K562 (cell line): ENCODE measurements around the gene CNNM4. TPM values are rescaled to one million over a fixed set of nuclear protein-coding genes. Genes with fewer than 3 reads are reported as not detected.

ENCODE experiments used
- FOXM1 ChIP-seq, 2 experiments: fragments of 450-650 bp in 1 of 2; sonication (generic) in 1 of 2; formaldehyde crosslinking in 1 of 2; IDR thresholded peaks; 2 replicates each; pipeline versions ENCODE4 v1.6.1 to v1.9.0; 2017 to 2022; ENCODE audit warnings: low read depth in 2 of 2, mild to moderate bottlenecking in 2 of 2, missing genetic modification reagents in 1 of 2, moderate library complexity in 1 of 2
- NEUROD1 ChIP-seq: fragments of 150-350 bp; IDR thresholded peaks from 2 replicates; pipeline ENCODE4 v1.6.1; 2014; ENCODE audit warnings: borderline replicate concordance, low read length, low read depth; ENCODE audit not compliant: partially characterized antibody
- NFIC ChIP-seq: fragments of 450-650 bp; IDR thresholded peaks from 2 replicates; pipeline ENCODE4 v1.6.1; 2017; ENCODE audit warnings: mild to moderate bottlenecking, inconsistent platforms
- NR2C2 ChIP-seq, 2 experiments: fragments of 200-800 bp in 1 of 2; sonication (Bioruptor generic) in 1 of 2; sonication (generic) in 1 of 2; formaldehyde crosslinking in 1 of 2; IDR thresholded peaks; 2 replicates each; pipeline versions ENCODE4 v1.6.1 to v1.8.0; 2016 to 2022; ENCODE audit warnings: mild to moderate bottlenecking in 1 of 2, missing compliant biosample characterization in 1 of 2, missing genetic modification characterization in 1 of 2, missing genetic modification reagents in 1 of 2
- POLR2H ChIP-seq: IDR thresholded peaks from 2 replicates; pipeline ENCODE4 v1.6.1; 2016; ENCODE audit warnings: missing genetic modification characterization, low read depth, mild to moderate bottlenecking, control low read depth, missing compliant biosample characterization, moderate library complexity
- PPARD ChIP-seq: fragments of 250-450 bp; sonication (Bioruptor Pico); IDR thresholded peaks from 2 replicates; pipeline ENCODE4 v1.8.0; 2022; ENCODE audit warnings: inconsistent platforms, mild to moderate bottlenecking, moderate library complexity
- SIRT6 ChIP-seq: IDR thresholded peaks from one replicate; pipeline ENCODE4 v1.6.1; 2012; ENCODE audit warnings: low read depth, mild to moderate bottlenecking, control low read depth, inconsistent platforms, low read length, moderate library complexity
- SLC30A9 ChIP-seq: fragments of 250-450 bp; sonication (Bioruptor Pico); IDR thresholded peaks from 2 replicates; pipeline ENCODE4 v1.8.0; 2022; ENCODE audit warnings: mild to moderate bottlenecking, moderate library complexity
- SP1 ChIP-seq: sonication (generic); formaldehyde crosslinking; IDR thresholded peaks from 2 replicates; pipeline ENCODE4 v1.8.1; 2022; ENCODE audit warnings: mild to moderate bottlenecking, missing genetic modification reagents
- SREBF1 ChIP-seq: fragments of 150-350 bp; IDR thresholded peaks from 2 replicates; pipeline ENCODE4 v1.6.1; 2014; ENCODE audit warnings: antibody characterized with exemption, low read depth, low read length, borderline replicate concordance
- SRSF3 ChIP-seq: fragments of 200-400 bp; formaldehyde crosslinking; IDR thresholded peaks from 2 replicates; pipeline ENCODE4 v1.6.1; 2016; ENCODE audit warnings: mild to moderate bottlenecking, low read length, moderate library complexity; ENCODE audit not compliant: insufficient read depth
- THRAP3 ChIP-seq: fragments of 450-650 bp; IDR thresholded peaks from 2 replicates; pipeline ENCODE4 v1.6.1; 2016; ENCODE audit warnings: mild to moderate bottlenecking, inconsistent platforms, borderline replicate concordance
- ZBED1 ChIP-seq: IDR thresholded peaks from 2 replicates; pipeline ENCODE4 v1.6.1; 2014
- ZNF384 ChIP-seq: IDR thresholded peaks from 2 replicates; pipeline ENCODE4 v1.6.1; 2012; ENCODE audit warnings: low read depth, low read length, improper control_type of control experiment
- ZNF589 ChIP-seq: fragments of 200-800 bp; sonication (Bioruptor generic); IDR thresholded peaks from 2 replicates; pipeline ENCODE4 v1.6.1; 2016; ENCODE audit warnings: low read depth, missing genetic modification characterization, missing compliant biosample characterization
- polyA plus RNA-seq, 8 experiments: library from polyadenylated mRNA; depleted of rRNA in 4 of 8; stranded (reverse) in 5 of 8; unstranded in 3 of 8; fragments of >200 nt; fragmentation: Nextera tagmentation in 2 of 8; fragmentation: Illumina TruSeq in 1 of 8; extraction: Ambion mirVana in 2 of 8; extraction: Trizol in 1 of 8; gene quantifications; 2 replicates each; pipeline versions ENCODE4 v1.2.1 to v1.2.3, GENCODE V29; 2011 to 2014; ENCODE audit warnings: inconsistent platforms in 1 of 8, missing spikeins in 1 of 8
- total RNA-seq, 7 experiments: library from RNA; depleted of rRNA in 6 of 7; stranded (reverse); fragments of >200 nt in 6 of 7; fragmentation: Illumina TruSeq in 2 of 7; extraction: Trizol in 2 of 7; gene quantifications; 2 replicates each; pipeline versions ENCODE4 v1.2.1 to v1.2.3, GENCODE V29; 2011 to 2021; ENCODE audit warnings: low replicate concordance in 1 of 7
- TF ChIP-seq, protein P1 (sequence below): sonication (generic); formaldehyde crosslinking; IDR thresholded peaks from 2 replicates; pipeline ENCODE4 v1.9.0; 2022; ENCODE audit warnings: mild to moderate bottlenecking, missing genetic modification reagents
- TF ChIP-seq, protein P2 (sequence below): sonication (generic); formaldehyde crosslinking; IDR thresholded peaks from 2 replicates; pipeline ENCODE4 v1.8.1; 2023; ENCODE audit warnings: missing genetic modification reagents, mild to moderate bottlenecking, borderline replicate concordance
- TF ChIP-seq, protein P3 (sequence below): fragments of 450-650 bp; formaldehyde crosslinking; IDR thresholded peaks from 2 replicates; pipeline ENCODE4 v1.4.0; 2020; ENCODE audit warnings: mild to moderate bottlenecking, moderate library complexity
- TF ChIP-seq, protein P4 (sequence below): sonication (generic); formaldehyde crosslinking; IDR thresholded peaks from 2 replicates; pipeline ENCODE4 v1.8.0; 2022; ENCODE audit warnings: mild to moderate bottlenecking, low read depth, missing genetic modification reagents

Gene CNNM4
- total and polyA plus RNA-seq, 9 of the 15 experiments (the other 6 are each of a cell fraction or from before 2014, with no cell fraction given) = 0.96 to 6.3 (median 2.8) TPM

DNA sequence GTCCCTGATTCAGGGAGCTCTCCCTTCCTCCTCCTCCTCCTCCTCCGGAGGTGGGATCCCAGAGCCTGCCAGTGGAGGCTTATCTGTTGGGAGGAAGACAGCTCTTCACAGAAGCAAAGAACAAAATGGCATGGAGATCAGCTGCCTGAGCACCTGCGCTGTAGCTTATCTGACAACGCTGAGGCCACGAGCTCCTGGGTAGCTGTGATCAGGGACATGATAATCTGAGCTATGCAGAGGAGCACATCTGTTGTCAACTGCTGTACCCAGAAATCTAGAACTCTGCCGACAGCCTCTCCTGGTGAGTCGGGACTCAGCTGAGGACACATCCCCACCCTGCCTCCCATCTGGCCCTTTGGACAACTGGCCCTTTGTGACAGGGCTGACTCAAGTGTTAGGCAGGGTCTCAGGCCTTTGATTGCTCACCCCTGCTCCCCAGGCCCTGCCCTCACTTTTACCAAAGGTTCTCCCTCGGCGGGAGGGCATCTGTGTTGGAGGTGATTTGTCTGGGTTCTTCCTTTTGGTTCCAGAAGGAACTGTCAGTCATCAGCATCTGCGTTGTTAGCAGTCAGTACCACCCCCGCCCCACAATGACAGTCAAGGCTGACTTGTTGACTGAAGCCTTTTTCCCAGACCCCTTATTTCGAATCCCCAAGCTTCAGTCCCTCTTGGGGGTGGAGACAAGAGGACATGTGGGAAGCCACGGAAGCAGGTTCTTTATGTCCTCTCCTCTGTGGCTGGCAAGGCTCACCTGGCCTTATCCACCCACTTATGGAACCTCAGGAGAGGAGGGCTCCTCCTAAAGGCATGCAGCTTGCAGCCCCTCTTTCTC is 49.5 kb downstream of the CNNM4 start (continued):
- TF ChIP-seq ZNF384 (no peak), NR2C2 (CRISPR knock-in tag; IDR thresholded peaks at IDR 0.05) (no peak), NR2C2 (tag; IDR thresholded peaks at IDR 0.05) (no peak), SRSF3 (no peak), POLR2H (tag) (no peak), THRAP3 (no peak), SIRT6 (no peak), SLC30A9 (CRISPR knock-in tag) (no peak), SREBF1 (no peak), PPARD (CRISPR knock-in tag) (no peak), ZNF589 (no peak), NFIC (peak; percentile 63; the same call in 1 of the 2 replicates), NEUROD1 (no peak), FOXM1 (IDR thresholded peaks at IDR 0.05; ENCODE audit: low read depth) (peak; percentile 52; the same call in 1 of the 2 replicates), FOXM1 (CRISPR knock-in tag; IDR thresholded peaks at IDR 0.05; ENCODE audit: low read depth) (no peak), ZBED1 (no peak), SP1 (no peak)
- TF ChIP-seq, protein P1, sequence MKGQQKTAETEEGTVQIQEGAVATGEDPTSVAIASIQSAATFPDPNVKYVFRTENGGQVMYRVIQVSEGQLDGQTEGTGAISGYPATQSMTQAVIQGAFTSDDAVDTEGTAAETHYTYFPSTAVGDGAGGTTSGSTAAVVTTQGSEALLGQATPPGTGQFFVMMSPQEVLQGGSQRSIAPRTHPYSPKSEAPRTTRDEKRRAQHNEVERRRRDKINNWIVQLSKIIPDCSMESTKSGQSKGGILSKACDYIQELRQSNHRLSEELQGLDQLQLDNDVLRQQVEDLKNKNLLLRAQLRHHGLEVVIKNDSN (CRISPR knock-in tag) = no peak
- TF ChIP-seq, protein P2, sequence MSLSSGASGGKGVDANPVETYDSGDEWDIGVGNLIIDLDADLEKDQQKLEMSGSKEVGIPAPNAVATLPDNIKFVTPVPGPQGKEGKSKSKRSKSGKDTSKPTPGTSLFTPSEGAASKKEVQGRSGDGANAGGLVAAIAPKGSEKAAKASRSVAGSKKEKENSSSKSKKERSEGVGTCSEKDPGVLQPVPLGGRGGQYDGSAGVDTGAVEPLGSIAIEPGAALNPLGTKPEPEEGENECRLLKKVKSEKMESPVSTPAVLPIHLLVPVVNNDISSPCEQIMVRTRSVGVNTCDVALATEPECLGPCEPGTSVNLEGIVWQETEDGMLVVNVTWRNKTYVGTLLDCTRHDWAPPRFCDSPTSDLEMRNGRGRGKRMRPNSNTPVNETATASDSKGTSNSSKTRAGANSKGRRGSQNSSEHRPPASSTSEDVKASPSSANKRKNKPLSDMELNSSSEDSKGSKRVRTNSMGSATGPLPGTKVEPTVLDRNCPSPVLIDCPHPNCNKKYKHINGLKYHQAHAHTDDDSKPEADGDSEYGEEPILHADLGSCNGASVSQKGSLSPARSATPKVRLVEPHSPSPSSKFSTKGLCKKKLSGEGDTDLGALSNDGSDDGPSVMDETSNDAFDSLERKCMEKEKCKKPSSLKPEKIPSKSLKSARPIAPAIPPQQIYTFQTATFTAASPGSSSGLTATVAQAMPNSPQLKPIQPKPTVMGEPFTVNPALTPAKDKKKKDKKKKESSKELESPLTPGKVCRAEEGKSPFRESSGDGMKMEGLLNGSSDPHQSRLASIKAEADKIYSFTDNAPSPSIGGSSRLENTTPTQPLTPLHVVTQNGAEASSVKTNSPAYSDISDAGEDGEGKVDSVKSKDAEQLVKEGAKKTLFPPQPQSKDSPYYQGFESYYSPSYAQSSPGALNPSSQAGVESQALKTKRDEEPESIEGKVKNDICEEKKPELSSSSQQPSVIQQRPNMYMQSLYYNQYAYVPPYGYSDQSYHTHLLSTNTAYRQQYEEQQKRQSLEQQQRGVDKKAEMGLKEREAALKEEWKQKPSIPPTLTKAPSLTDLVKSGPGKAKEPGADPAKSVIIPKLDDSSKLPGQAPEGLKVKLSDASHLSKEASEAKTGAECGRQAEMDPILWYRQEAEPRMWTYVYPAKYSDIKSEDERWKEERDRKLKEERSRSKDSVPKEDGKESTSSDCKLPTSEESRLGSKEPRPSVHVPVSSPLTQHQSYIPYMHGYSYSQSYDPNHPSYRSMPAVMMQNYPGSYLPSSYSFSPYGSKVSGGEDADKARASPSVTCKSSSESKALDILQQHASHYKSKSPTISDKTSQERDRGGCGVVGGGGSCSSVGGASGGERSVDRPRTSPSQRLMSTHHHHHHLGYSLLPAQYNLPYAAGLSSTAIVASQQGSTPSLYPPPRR = no peak
- TF ChIP-seq, protein P3, sequence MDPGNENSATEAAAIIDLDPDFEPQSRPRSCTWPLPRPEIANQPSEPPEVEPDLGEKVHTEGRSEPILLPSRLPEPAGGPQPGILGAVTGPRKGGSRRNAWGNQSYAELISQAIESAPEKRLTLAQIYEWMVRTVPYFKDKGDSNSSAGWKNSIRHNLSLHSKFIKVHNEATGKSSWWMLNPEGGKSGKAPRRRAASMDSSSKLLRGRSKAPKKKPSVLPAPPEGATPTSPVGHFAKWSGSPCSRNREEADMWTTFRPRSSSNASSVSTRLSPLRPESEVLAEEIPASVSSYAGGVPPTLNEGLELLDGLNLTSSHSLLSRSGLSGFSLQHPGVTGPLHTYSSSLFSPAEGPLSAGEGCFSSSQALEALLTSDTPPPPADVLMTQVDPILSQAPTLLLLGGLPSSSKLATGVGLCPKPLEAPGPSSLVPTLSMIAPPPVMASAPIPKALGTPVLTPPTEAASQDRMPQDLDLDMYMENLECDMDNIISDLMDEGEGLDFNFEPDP (CRISPR knock-in tag) = no peak
- TF ChIP-seq, protein P4, sequence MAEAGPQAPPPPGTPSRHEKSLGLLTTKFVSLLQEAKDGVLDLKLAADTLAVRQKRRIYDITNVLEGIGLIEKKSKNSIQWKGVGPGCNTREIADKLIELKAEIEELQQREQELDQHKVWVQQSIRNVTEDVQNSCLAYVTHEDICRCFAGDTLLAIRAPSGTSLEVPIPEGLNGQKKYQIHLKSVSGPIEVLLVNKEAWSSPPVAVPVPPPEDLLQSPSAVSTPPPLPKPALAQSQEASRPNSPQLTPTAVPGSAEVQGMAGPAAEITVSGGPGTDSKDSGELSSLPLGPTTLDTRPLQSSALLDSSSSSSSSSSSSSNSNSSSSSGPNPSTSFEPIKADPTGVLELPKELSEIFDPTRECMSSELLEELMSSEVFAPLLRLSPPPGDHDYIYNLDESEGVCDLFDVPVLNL = no peak
